Measurements from ENCODE around the gene FAM13C. TPM values are rescaled to one million over a fixed set of nuclear protein-coding genes. Genes with fewer than 3 reads are reported as not detected.

Gene FAM13C
- total and polyA plus RNA-seq, 2 of the 13 experiments (the other 11 are each of a cell fraction or from before 2014, with no cell fraction given), result 0.07 to 0.26 TPM

DNA sequence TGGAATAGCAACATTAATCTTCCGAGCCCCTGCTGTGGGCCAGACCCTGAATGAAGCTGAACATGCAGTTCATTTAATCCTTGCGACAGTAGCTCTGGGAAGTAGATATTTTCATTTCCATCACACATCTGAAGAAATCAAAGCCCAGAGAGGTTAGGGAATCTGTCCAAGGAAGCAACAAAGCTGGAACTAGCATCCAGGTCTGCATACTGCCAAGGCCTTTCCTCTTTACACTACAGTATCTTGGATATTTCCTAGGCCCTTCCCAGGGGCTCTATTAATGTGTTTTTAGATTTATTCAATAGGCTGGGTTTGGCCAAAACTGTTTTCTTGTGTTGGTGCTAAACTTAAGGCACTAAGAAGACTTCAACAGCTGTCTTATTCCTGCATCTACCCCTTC is 48.1 kb downstream of the FAM13C start:
- H3K4me3 ChIP-seq (replicated peaks in 1 of 3; ENCODE audit: insufficient read depth in 1 of 3, low read depth in 2 of 3, low read length in 3 of 3), result no peak overlapping the region
- intact Hi-C loops (cut with micrococcal nuclease; ENCODE audit: unreplicated experiment), result no loop called here
- in situ Hi-C loops (cut with HindIII; ENCODE audit: extremely low pct_ligation_motif_present, low pct_unique_long_range_greater_than_20kb), result no loop called here
- H3K79me2 ChIP-seq (ENCODE audit: insufficient read depth, low read length), result no peaks in the 10 kb centered on the region
- H3K4me2 ChIP-seq (ENCODE audit: low read depth, low read length), result no peak overlapping the region
- H3K36me3 ChIP-seq (replicated peaks in 1 of 2; ENCODE audit: control insufficient read depth in 1 of 2, insufficient read depth in 2 of 2, low read length in 2 of 2), result no peaks in the 10 kb centered on the region
- H3K27ac ChIP-seq (ENCODE audit: extremely low read length, insufficient read depth, low read length), result no peak overlapping the region
- H3K4me1 ChIP-seq (ENCODE audit: insufficient read depth, low read length), result peaks cover 8% of the 10 kb centered on the region
- no peak for FAIRE-seq
- 67% methylated on average over 2 of the region's 2 CpGs for WGBS (ENCODE audit: low lambda C conversion rate)
- no peak overlapping the region for H3K9ac ChIP-seq (ENCODE audit: insufficient read depth, low read depth, low read length)
- DNase-seq (ENCODE audit: low spot score), result no peak
- ChIA-PET CTCF (ENCODE audit: low intra/inter-chr PET ratio, low total read pairs) (no interaction called here), POLR2A (no interaction called here)
- no peaks in the 10 kb centered on the region for H4K20me1 ChIP-seq (ENCODE audit: insufficient read depth, low read length)
- BruUV-seq (replicated peaks), result no TSS peak
- H2AFZ ChIP-seq (ENCODE audit: low read length), result no peak overlapping the region
- no peak for ATAC-seq
- TF ChIP-seq ZNF550 (CRISPR knock-in tag; IDR thresholded peaks at IDR 0.05; ENCODE audit: borderline replicate concordance) (no peak), ZBTB14 (CRISPR knock-in tag; IDR thresholded peaks at IDR 0.05) (no peak), ZNF597 (CRISPR knock-in tag; IDR thresholded peaks at IDR 0.05) (no peak)
- H3K27me3 ChIP-seq (ENCODE audit: control insufficient read depth in 1 of 2, insufficient read depth in 2 of 2, low read length in 2 of 2), result no peaks in the 10 kb centered on the region
- no peaks in the 10 kb centered on the region for H3K9me3 ChIP-seq (ENCODE audit: low read length)

- CTCF ChIA-PET (ENCODE audit: low intra/inter-chr PET ratio, low total read pairs), result no interaction called here
- in situ Hi-C loops (cut with HindIII; ENCODE audit: extremely low pct_ligation_motif_present, low pct_unique_long_range_greater_than_20kb), result no loop called here
- BruUV-seq (replicated peaks), result no TSS peak
- no peak for TF ChIP-seq YEATS2 (CRISPR knock-in tag; IDR thresholded peaks at IDR 0.05; ENCODE audit: borderline replicate concordance)
- TF ChIP-seq ZNF281 (CRISPR knock-in tag; IDR thresholded peaks at IDR 0.05; ENCODE audit: borderline replicate concordance), result no peak
- TF ChIP-seq RCOR2 (CRISPR knock-in tag; IDR thresholded peaks at IDR 0.05), result no peak
Measured at GRCh38 chr10:59312247-59312646, 50.1 kb downstream of the FAM13C start.

More at GRCh38 chr10:59312247-59312646, 50.1 kb downstream of the FAM13C start:
- POLR2A ChIA-PET, result no interaction called here
- no peaks in the 10 kb centered on the region for H4K20me1 ChIP-seq (ENCODE audit: insufficient read depth, low read length)
- H3K27ac ChIP-seq (ENCODE audit: extremely low read length, insufficient read depth, low read length), result no peak overlapping the region
- H2AFZ ChIP-seq (ENCODE audit: low read length), result no peak overlapping the region
- no peaks in the 10 kb centered on the region for H3K79me2 ChIP-seq (ENCODE audit: insufficient read depth, low read length)
- DNase-seq (ENCODE audit: low spot score), result no peak
- intact Hi-C loops (cut with micrococcal nuclease; ENCODE audit: unreplicated experiment), result no loop called here
- no peak for ATAC-seq
- FAIRE-seq, result no peak
- no peak overlapping the region for H3K9ac ChIP-seq (ENCODE audit: insufficient read depth, low read depth, low read length)
- H3K36me3 ChIP-seq (replicated peaks in 1 of 2; ENCODE audit: control insufficient read depth in 1 of 2, insufficient read depth in 2 of 2, low read length in 2 of 2), result no peaks in the 10 kb centered on the region
- no peak overlapping the region for H3K4me2 ChIP-seq (ENCODE audit: low read depth, low read length)
- peaks cover 8% of the 10 kb centered on the region for H3K4me1 ChIP-seq (ENCODE audit: insufficient read depth, low read length)
- H3K9me3 ChIP-seq (ENCODE audit: low read length), result no peaks in the 10 kb centered on the region
- H3K4me3 ChIP-seq (replicated peaks in 1 of 3; ENCODE audit: insufficient read depth in 1 of 3, low read depth in 2 of 3, low read length in 3 of 3), result no peak overlapping the region
- WGBS (ENCODE audit: low lambda C conversion rate), result 41% methylated on average over 2 of the region's 2 CpGs
- H3K27me3 ChIP-seq (ENCODE audit: control insufficient read depth in 1 of 2, insufficient read depth in 2 of 2, low read length in 2 of 2), result no peaks in the 10 kb centered on the region

All from HepG2 (cell line).